H1 (cell line): ENCODE results near the gene TEDC1. TPM values are rescaled to one million over a fixed set of nuclear protein-coding genes. Genes with fewer than 3 reads are reported as not detected.

ENCODE experiments used
- CBX5 ChIP-seq: fragments of 300-800, 300-1000 bp; sonication (generic); IDR thresholded peaks from 2 replicates; pipeline ENCODE4 v1.7.1; 2016; ENCODE audit warnings: antibody characterized with exemption, low read length, low read depth
- GABPA ChIP-seq: IDR thresholded peaks from 2 replicates; pipeline ENCODE4 v1.6.1; 2011; ENCODE audit warnings: mild to moderate bottlenecking, low read length, moderate library complexity, borderline replicate concordance; ENCODE audit not compliant: insufficient read depth
- HDAC2 ChIP-seq, 2 experiments: fragments of 300-600 bp in 1 of 2; sonication (generic) in 1 of 2; IDR thresholded peaks; 2 replicates each; pipeline ENCODE4 v1.6.1; 2011 to 2012; ENCODE audit warnings: low read depth in 2 of 2, low read length in 2 of 2, mild to moderate bottlenecking in 2 of 2, moderate library complexity in 2 of 2, borderline replicate concordance in 1 of 2, inconsistent platforms in 1 of 2
- PHF8 ChIP-seq: fragments of 200-600 bp; sonication (generic); conservative IDR thresholded peaks from 2 replicates; pipeline ENCODE4 v1.7.1; 2012; ENCODE audit warnings: low read depth, mild to moderate bottlenecking, inconsistent platforms, low read length, moderate library complexity
- POU5F1 ChIP-seq: IDR thresholded peaks from 2 replicates; pipeline ENCODE4 v1.6.1; 2011; ENCODE audit warnings: low read depth, mild to moderate bottlenecking, low read length, moderate library complexity
- RBBP5 ChIP-seq: IDR thresholded peaks from 2 replicates; pipeline ENCODE4 v1.7.1; 2012; ENCODE audit warnings: low read depth, mild to moderate bottlenecking, inconsistent platforms, low read length, moderate library complexity, borderline replicate concordance
- SAP30 ChIP-seq: fragments of 300-600 bp; sonication (generic); IDR thresholded peaks from 2 replicates; pipeline ENCODE4 v1.7.1; 2012; ENCODE audit warnings: low read length, moderate library complexity, mild to moderate bottlenecking, inconsistent platforms; ENCODE audit not compliant: insufficient read depth, insufficient replicate concordance
- ZNF274 ChIP-seq: IDR thresholded peaks from 2 replicates; pipeline ENCODE4 v1.7.0; 2012; ENCODE audit warnings: low read length, borderline replicate concordance; ENCODE audit errors: extremely low read depth
- polyA plus RNA-seq, 7 experiments: library from polyadenylated mRNA; depleted of rRNA in 3 of 7; stranded (reverse) in 5 of 7; unstranded in 2 of 7; fragments of >200 nt in 5 of 7; fragments of 200-250 nt in 2 of 7; gene quantifications; 1 replicate in 5 of 7; 2 replicates in 1 of 7; 4 replicates in 1 of 7; pipeline versions ENCODE4 v1.2.1 to v1.2.3, GENCODE V29; 2011 to 2013; ENCODE audit warnings: missing spikeins in 2 of 7, mixed read lengths in 2 of 7
- total RNA-seq: library from RNA; stranded (reverse); fragmentation: NEBNext Ultra II Directional; extraction: Animal tissue kit (Norgen Biotek cat#: 25700); gene quantifications from 2 replicates; pipeline ENCODE4 v1.2.1, GENCODE V29; 2021
- TF ChIP-seq, protein P1 (sequence below): IDR thresholded peaks from 2 replicates; pipeline ENCODE4 v1.6.1; 2011; ENCODE audit warnings: low read length, improper control_type of control experiment

The TEDC1 gene
- total and polyA plus RNA-seq, 2 of the 8 experiments (the other 6 are each of a cell fraction or from before 2014, with no cell fraction given): 5.6 to 14.8 TPM

DNA sequence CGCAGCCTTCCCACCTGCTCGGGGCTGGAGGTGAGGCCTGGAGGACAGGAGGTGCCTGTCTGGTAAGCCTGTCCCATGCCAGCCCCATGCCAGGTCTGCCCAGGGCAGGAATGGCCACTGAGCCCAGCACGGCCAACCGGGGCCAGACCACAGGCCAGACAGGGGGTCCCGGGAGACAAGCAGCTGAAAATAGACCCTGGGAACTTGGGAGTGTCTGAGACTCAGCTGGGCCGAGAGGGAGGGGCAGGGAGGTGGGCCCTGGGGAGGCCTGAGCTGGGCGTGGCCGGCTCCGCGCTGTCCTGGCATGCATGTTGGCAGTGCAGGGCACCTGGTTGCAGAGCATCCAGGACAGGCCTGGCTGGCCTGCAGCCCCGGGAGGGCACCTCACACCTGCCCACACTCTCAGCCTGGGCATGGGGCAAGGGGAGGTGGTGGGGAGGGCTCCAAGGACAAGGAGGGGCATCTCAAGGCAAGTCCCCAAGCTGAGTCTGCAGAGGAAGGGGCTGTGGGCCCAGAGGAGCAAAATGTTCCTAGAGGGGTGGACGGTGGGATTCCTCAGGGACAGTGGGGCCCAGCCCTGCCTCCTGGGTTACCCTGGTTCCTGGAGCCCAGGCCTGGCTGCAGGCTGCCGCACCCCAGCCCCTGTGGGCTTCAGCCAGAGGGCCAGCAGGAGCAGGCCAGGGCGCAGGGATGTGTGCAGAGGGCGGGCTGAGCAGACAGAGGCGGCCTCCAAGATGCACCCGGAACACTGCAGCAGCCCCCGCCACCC, 7.6 kb upstream of the TEDC1 start (continued):
- no peak for TF ChIP-seq HDAC2 (IDR thresholded peaks at IDR 0.05; ENCODE audit: borderline replicate concordance in 1 of 2, low read depth in 2 of 2, low read length in 2 of 2)
- no peak for TF ChIP-seq ZNF274
- TF ChIP-seq, protein P1, sequence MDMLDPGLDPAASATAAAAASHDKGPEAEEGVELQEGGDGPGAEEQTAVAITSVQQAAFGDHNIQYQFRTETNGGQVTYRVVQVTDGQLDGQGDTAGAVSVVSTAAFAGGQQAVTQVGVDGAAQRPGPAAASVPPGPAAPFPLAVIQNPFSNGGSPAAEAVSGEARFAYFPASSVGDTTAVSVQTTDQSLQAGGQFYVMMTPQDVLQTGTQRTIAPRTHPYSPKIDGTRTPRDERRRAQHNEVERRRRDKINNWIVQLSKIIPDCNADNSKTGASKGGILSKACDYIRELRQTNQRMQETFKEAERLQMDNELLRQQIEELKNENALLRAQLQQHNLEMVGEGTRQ: no peak
- TF ChIP-seq GABPA: no peak
- TF ChIP-seq PHF8: no peak
- no peak for TF ChIP-seq POU5F1
- no peak for TF ChIP-seq SAP30
- TF ChIP-seq CBX5: no peak
- no peak for TF ChIP-seq RBBP5
